Fibroblast of lung (primary cell): ENCODE data around the gene ICOSLG.

Experiments
- CTCF ChIP-seq, 2 donors: IDR thresholded peaks in 1 of 2; conservative IDR thresholded peaks in 1 of 2; 1 replicate in 1 of 2; 2 replicates in 1 of 2; pipeline ENCODE4 v1.5.1; 2011 to 2012; ENCODE audit warnings: low read length in 2 of 2, control low read depth in 1 of 2, inconsistent platforms in 1 of 2, low read depth in 1 of 2, mild to moderate bottlenecking in 1 of 2
- EZH2 ChIP-seq: IDR thresholded peaks from 2 replicates; pipeline ENCODE4 v1.5.1; 2012; ENCODE audit warnings: low read length, control low read depth, mild to moderate bottlenecking; ENCODE audit errors: missing control alignments

- no peak for TF ChIP-seq CTCF (conservative IDR thresholded peaks at IDR 0.05 in 1 of 2, IDR thresholded peaks at IDR 0.05 in 1 of 2; ENCODE audit: low read depth in 1 of 2, low read length in 2 of 2)
- no peak for TF ChIP-seq EZH2
Measured at GRCh38 chr21:44285138-44285992, 44.6 kb upstream of the ICOSLG start, which contains the start of gene AIRE.
